ENCODE measurements around the gene NINJ2.
A peak's percentile ranks its signal among the peaks of the same experiment; 100 is the strongest.
"Not testable (repeated sequence)": the region's sequence is repeated elsewhere in the genome, so short reads cannot be mapped to it uniquely, and the experiment has no call there.

NINJ2 gene

GRCh38 chr12:641321-641720 lies 21.9 kb downstream of the NINJ2 start:
- not testable (repeated sequence) for DNase-seq (ENCODE audit: low read depth in 2 of 2)

DNA sequence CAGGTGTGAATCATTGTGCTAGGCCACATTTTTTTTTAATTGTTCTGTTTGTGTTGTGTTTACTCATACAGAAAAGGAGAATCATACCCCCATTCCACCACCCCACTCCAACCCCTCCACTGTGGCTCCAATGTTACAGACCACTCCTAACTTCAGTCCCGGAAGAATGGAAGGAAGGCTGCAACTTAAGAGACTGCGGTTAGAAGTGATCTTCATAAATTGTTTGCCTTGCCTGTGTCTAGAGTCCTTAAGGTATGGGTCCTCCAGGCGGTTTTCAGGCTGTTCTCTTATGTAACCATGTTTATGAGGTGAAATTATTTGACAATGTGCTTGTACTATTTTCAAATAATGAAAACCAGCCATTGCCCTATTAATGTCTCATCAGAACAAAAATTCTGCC lies 22.5 kb downstream of the NINJ2 start:
- no peak for DNase-seq (ENCODE audit: low read depth in 2 of 2)

DNA sequence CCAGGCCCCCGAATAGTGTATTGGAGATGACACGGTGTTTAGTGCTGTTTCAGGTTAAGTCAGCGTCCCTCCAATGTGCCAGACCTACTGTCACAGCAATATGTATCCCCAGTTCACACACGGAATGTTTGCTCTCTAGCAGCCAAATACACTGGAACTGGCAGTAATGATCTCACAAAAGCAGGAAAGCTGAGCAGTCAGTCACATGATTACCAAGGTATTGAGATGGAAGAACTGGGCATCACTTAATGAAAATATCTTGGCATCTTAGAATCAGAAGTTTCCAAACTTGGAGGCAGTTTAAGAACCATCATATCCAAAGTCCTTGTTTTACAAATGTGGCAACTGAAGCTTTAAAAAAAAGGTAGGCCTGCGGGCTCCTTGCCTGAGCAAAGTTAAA lies 23.3 kb downstream of the NINJ2 start:
- DNase-seq (ENCODE audit: low read depth in 2 of 2): no peak

- no peak for DNase-seq (ENCODE audit: low read depth in 2 of 2)
These were observed 23.7 kb downstream of the NINJ2 start for GRCh38 chr12:639566-639965.

- DNase-seq (ENCODE audit: low read depth in 2 of 2): no peak
These were observed 24.2 kb downstream of the NINJ2 start for GRCh38 chr12:638953-639557.

DNA sequence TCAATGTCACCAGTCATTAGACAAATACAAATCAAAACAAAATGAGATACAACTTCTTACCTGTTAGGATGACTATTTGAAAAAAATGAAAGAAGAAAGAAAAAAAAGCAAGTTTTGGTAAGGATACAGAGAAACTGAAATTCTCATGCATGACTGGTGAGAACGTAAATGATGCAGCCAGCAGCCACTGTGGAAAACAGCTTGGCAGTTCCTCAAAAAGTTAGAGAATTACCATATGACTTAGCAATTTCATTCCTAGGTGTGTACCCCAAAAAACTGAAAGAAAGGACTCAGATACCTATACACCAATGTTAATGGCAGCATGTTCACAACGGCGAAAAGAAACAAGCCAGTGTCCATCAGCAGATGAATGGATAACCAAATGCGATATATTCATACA lies 26.6 kb downstream of the NINJ2 start:
- DNase-seq (ENCODE audit: low read depth in 2 of 2): no peak

DNA sequence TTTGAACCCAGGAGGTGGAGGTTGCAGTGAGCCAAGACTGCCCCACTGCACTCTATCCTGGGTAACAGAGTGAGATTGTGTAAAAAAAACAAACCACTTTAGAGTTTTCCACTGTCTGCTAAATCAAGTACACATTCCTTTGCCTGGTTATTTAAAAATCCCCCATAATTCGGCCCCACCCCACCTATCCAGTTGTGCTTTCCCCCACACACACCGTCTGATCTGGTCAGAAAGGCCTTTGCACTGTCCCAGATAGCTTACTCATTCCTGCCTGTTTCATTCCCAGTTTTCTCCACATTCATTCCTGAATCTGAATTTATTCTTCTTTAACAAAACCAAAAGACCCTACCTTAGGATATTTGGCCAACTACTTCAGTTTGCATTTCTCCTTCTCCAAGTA lies 29.5 kb downstream of the NINJ2 start:
- DNase-seq (ENCODE audit: low read depth in 2 of 2): no peak

DNA sequence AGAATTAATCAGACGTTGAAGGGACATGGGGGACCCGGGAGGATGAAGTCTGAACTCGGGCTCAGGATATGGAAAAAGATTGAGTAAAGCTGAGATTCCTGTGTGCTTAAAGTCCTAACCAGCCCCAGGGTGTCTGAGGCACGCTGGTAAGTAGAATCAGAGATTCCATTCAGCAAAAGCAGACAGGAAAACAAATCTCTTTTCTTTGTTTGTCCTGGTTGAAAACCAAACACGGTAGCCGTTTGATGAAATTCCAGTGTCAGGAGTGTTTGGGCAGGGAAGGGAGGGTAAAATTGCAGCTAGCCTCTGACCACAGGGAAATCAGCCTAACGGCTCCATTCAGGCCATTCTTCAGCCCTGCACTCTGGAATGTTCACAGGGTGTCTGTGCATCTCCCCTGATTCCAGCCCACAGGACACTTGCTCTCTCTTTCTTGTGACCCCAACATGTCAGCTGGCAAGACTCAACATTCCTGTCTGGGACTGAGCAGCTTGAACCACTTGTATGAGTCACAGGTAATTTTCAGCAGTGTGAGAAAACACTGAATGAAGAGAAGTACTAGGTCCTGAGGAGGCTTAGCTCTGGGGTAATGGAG lies 31.0 kb downstream of the NINJ2 start:
- DNase-seq (ENCODE audit: low read depth in 2 of 2): no peak

GRCh38 chr12:630656-631632 lies 32.3 kb downstream of the NINJ2 start:
- DNase-seq (ENCODE audit: low read depth in 2 of 2): peak in 1 of 2 donors; percentile 63

GRCh38 chr12:628742-629078 lies 34.5 kb downstream of the NINJ2 start:
- not testable (repeated sequence) for DNase-seq (ENCODE audit: low read depth in 2 of 2)

DNA sequence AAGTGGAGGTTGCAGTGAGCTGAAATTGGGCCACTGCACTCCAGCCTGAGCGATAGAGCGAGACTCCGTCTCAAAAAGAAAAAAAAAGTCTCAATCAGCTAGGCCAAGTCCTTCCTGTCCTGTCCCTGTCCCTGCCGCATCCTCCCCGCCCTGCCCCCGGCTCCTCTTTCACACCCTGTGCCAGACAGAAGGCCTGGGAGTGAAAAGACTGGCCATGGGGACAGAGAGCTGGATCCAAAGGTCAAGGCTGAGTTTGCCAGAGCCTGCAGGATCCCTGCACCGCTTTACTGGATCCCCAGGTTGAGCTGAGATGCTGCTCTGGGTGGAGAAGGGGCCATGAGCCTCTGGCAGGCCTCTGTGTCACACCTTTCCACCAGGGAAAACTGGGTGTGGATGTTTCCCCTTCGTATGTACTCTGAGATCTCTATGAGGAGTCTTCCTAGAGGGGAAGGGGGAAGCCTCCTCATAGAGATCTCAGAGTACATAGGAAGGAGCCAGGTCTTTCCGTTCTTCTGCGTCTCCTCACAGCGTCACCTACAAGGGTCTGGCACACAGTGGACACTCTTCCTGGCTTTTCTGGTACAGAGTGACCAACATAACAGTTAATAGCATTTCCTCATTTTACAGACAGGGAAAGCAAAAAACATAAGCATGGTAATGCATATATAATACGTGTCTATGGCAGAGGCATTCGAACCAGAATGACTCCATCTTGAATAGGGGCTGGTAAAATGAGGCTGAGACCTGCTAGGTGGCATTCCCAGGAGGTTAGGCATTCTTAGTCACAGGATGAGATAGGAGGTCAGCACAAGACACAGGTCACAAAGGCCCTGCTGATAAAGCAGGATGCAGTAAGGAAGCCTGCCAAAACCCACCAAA lies 35.1 kb downstream of the NINJ2 start:
- DNase-seq (ENCODE audit: low read depth in 2 of 2): no peak

DNA sequence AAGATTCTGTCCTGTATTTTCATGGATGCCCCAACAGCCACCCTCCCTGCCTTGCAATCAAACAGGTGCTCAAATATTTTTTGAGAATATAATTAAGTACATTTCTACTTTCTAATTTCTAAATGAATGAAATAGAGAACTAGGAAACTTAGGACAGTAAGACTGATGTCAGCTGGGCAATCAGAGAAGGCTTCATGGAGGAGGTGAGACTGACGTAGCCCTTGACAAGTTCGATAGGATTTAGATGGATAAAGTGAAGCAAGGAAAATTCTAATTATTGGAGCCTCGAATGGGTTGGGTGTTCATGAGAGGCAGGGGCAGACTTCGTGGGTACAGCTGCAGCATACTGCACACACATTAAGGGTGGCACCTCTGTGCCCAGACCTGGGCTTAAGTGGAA lies 36.0 kb downstream of the NINJ2 start:
- DNase-seq (ENCODE audit: low read depth in 2 of 2): no peak

DNA sequence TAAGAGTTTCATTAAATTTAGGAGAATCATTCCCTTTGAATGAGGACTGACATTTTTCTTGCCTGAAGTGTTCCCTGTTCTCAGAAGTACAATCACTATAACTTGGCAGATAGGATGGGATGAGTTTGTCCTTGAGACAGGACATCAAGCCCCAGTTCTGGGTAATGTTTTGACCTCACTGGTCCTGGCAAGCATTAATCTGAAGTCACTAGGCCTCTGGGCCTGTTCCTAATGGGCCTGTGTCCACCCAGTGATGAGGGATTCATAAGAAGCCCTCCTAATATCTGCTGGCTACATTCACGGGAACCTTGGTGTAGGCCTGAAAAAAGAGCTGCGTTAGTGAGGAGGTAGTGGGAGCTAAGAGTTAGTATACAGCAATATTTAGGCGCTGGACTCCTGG lies 37.2 kb downstream of the NINJ2 start:
- no peak for DNase-seq (ENCODE audit: low read depth in 2 of 2)

GRCh38 chr12:623865-624372 lies 39.3 kb downstream of the NINJ2 start:
- DNase-seq (ENCODE audit: low read depth in 2 of 2): no peak

- DNase-seq (ENCODE audit: low read depth in 2 of 2): no peak
These were observed 39.9 kb downstream of the NINJ2 start for GRCh38 chr12:623172-623864.

GRCh38 chr12:622416-622815 lies 40.8 kb downstream of the NINJ2 start:
- no peak for DNase-seq (ENCODE audit: low read depth in 2 of 2)

DNA sequence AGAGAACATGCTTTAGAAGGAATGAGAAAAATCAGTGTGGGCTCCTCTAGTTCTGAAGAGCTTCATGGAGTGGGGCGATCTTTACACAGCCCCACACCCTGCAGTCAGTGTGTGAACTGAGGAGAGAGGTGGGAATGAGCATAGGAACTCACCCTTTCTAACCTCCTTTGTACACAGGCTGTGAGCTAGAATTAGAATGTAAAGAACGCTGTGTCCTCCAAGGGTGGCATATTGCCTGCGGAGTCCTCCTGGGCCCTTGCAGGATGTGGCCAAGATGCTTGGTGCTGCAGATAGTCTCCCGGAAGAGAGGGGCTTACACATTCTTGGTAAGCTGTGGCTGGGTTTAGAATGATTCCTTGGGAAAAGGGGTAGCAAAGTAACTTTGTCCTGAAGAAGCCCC lies 43.9 kb downstream of the NINJ2 start:
- DNase-seq (ENCODE audit: low read depth in 2 of 2): no peak

DNA sequence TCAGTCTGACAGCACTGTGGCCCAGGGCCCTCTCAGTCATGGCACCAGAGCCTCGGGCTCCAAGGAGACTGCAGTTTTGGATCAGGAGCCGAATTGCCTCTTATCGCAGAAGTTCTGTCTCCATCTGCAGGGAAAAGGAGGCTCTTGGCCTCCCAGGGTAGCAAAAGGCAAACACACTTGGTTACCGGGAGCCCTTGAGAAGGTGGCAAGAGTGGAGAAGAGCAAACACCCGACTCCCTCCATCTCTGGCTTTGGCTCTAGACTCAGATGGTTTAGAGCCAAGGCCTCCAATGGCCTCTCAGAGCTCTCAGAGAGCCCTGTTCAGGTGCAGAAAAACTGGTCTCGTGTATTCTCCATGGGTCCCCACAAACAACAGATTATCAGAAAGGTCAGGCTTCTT lies 44.6 kb downstream of the NINJ2 start:
- no peak for DNase-seq (ENCODE audit: low read depth in 2 of 2)

GRCh38 chr12:617304-617915 lies 45.8 kb downstream of the NINJ2 start:
- DNase-seq (ENCODE audit: low read depth in 2 of 2): no peak

GRCh38 chr12:615620-616019 lies 47.6 kb downstream of the NINJ2 start:
- no peak for DNase-seq (ENCODE audit: low read depth in 2 of 2)

Measured in stimulated activated CD4-positive, alpha-beta T cell treated with anti-CD3 and anti-CD28 coated beads, Interleukin-1b, Interleukin-23, amount 100 ng/mL, for 4 hours (primary cell).